ENCODE results near the gene MAP3K4. TPM values are rescaled to one million over a fixed set of nuclear protein-coding genes. Genes with fewer than 3 reads are reported as not detected.

The MAP3K4 gene
- total RNA-seq, 1 experiment from 2014 or later, result 54.3 TPM

GRCh38 chr6:161111261-161111660 is 119.7 kb downstream of the MAP3K4 start:
- no peaks in the 10 kb centered on the region for H4K20me1 ChIP-seq (ENCODE audit: control insufficient read depth, insufficient read depth, insufficient read length)
- TF ChIP-seq, protein P1, sequence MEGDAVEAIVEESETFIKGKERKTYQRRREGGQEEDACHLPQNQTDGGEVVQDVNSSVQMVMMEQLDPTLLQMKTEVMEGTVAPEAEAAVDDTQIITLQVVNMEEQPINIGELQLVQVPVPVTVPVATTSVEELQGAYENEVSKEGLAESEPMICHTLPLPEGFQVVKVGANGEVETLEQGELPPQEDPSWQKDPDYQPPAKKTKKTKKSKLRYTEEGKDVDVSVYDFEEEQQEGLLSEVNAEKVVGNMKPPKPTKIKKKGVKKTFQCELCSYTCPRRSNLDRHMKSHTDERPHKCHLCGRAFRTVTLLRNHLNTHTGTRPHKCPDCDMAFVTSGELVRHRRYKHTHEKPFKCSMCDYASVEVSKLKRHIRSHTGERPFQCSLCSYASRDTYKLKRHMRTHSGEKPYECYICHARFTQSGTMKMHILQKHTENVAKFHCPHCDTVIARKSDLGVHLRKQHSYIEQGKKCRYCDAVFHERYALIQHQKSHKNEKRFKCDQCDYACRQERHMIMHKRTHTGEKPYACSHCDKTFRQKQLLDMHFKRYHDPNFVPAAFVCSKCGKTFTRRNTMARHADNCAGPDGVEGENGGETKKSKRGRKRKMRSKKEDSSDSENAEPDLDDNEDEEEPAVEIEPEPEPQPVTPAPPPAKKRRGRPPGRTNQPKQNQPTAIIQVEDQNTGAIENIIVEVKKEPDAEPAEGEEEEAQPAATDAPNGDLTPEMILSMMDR (conservative IDR thresholded peaks at IDR 0.05), result no peak
- H3K4ac ChIP-seq (ENCODE audit: low read depth, low read length), result no peak overlapping the region
- Mint-ChIP-seq H3K4me3 (no peak overlapping the region), H3K27me3 (ENCODE audit: low read depth) (no peaks in the 10 kb centered on the region), H3K9me3 (no peaks in the 10 kb centered on the region), H3K36me3 (ENCODE audit: insufficient read depth in 1 of 3, low read depth in 3 of 3) (peaks cover 41 to 93% (median 84%) of the 10 kb centered on the region in 3 experiments; a peak in 6 of 7 replicates), H3K27ac (no peak overlapping the region), H3K4me1 (no peaks in the 10 kb centered on the region)
- no peaks in the 10 kb centered on the region for H3K23me2 ChIP-seq (ENCODE audit: insufficient read length, low read depth, low read length, poor library complexity, severe bottlenecking)
- WGBS (ENCODE audit: extremely low coverage, insufficient read length, low lambda C conversion rate), result no CpG with 5 or more reads among the region's 4 CpGs
- no peak overlapping the region for H2BK120ac ChIP-seq (ENCODE audit: low read depth, low read length, poor library complexity, severe bottlenecking)
- no peaks in the 10 kb centered on the region for H3K79me1 ChIP-seq (ENCODE audit: insufficient read depth, low read depth, low read length, poor library complexity, severe bottlenecking)
- no peak for DNase-seq
- H4K5ac ChIP-seq (ENCODE audit: insufficient read length, low read depth, low read length), result no peak overlapping the region
- no peaks in the 10 kb centered on the region for H3K4me1 ChIP-seq (ENCODE audit: insufficient read depth, low read length)
- no peak overlapping the region for H2BK12ac ChIP-seq (ENCODE audit: insufficient read length, low read depth, low read length)
- H3T11ph ChIP-seq (ENCODE audit: low read length), result no peak overlapping the region
- no peak overlapping the region for H3K23ac ChIP-seq (ENCODE audit: insufficient read length, low read depth, low read length)
- no peaks in the 10 kb centered on the region for H3K27me3 ChIP-seq (ENCODE audit: insufficient read depth, low read length)
- no peak overlapping the region for H3K9ac ChIP-seq (ENCODE audit: extremely low read depth, insufficient read length, low read length)
- no peaks in the 10 kb centered on the region for H3K79me2 ChIP-seq (ENCODE audit: insufficient read depth, low read length)
- H3K9me3 ChIP-seq (ENCODE audit: control insufficient read depth, low read depth, low read length), result no peaks in the 10 kb centered on the region
- no peak overlapping the region for H3K18ac ChIP-seq (ENCODE audit: insufficient read length, low read depth, low read length)
- no peak overlapping the region for H4K91ac ChIP-seq (ENCODE audit: insufficient read length, low read depth, low read length)
- H3K27ac ChIP-seq (ENCODE audit: insufficient read length, low read depth, low read length), result no peak overlapping the region
- H2AFZ ChIP-seq (ENCODE audit: low read length), result no peak overlapping the region
- no peak overlapping the region for H4K8ac ChIP-seq (replicated peaks; ENCODE audit: insufficient read length, low read depth, low read length)
- H3K4me2 ChIP-seq (ENCODE audit: insufficient read depth, insufficient read length, low read length), result no peak overlapping the region
- no peak overlapping the region for H3K14ac ChIP-seq (ENCODE audit: insufficient read depth, low read length)
- no peak overlapping the region for H2BK5ac ChIP-seq (ENCODE audit: insufficient read length, low read length)
- H2AK5ac ChIP-seq (ENCODE audit: insufficient read length, low read length), result no peak overlapping the region
- H2BK20ac ChIP-seq (ENCODE audit: low read depth, low read length, poor library complexity, severe bottlenecking), result no peak overlapping the region
- H3K56ac ChIP-seq (ENCODE audit: insufficient read length, low read depth, low read length), result no peak overlapping the region
- no peak overlapping the region for H2BK15ac ChIP-seq (ENCODE audit: low read depth, low read length)
